PC-3 (cell line): ENCODE data around the gene GIGYF2. TPM values are rescaled to one million over a fixed set of nuclear protein-coding genes. Genes with fewer than 3 reads are reported as not detected.

Source experiments
- ATAC-seq: fragments of 200-7000 bp; cut with Tn5 transposase; 2 replicates; pipeline ENCODE4 v1.9.1; 2020; ENCODE audit warnings: mild to moderate bottlenecking, moderate library complexity
- BruUV-seq: library from RNA; stranded (reverse); fragments of 400-500 nt; replicated peaks from 2 replicates; lab custom pipeline; 2021; lab: Mats Ljungman, UMichigan
- CTCF ChIA-PET: fragments of 300-600 bp; sonication (Branson Sonifier 250); formaldehyde crosslinking; loops from one replicate; lab custom pipeline; 2022; ENCODE audit warnings: antibody characterized with exemption; lab: Charles Lee
- POLR2A ChIA-PET: fragments of 300-600 bp; sonication (Branson Sonifier 250); formaldehyde crosslinking; loops from one replicate; lab custom pipeline; 2022; ENCODE audit warnings: antibody characterized with exemption; ENCODE audit not compliant: unreplicated experiment; lab: Charles Lee
- DNase-seq: peaks from one replicate; pipeline ENCODE4 v3.0.0-alpha.2; 2015
- H2AFZ ChIP-seq: fragments of 300-600 bp; sonication (generic); 2 replicates; pipeline ENCODE4 v1.6.0; 2016; ENCODE audit warnings: antibody characterized with exemption, low read length
- H3F3A ChIP-seq: fragments of 300-600 bp; sonication (generic); one replicate; pipeline ENCODE4 v1.6.0; 2017; ENCODE audit warnings: antibody characterized with exemption, low read length, control low read depth, mild to moderate bottlenecking; ENCODE audit not compliant: unreplicated experiment
- H3K27ac ChIP-seq: fragments of 300-600 bp; sonication (generic); 2 replicates; pipeline ENCODE4 v1.5.1; 2016; ENCODE audit warnings: mild to moderate bottlenecking, low read length
- H3K27me3 ChIP-seq: fragments of 300-600 bp; sonication (generic); 2 replicates; pipeline ENCODE4 v1.6.1; 2016; ENCODE audit warnings: low read length, mixed read lengths
- H3K36me3 ChIP-seq: fragments of 300-600 bp; sonication (generic); 2 replicates; pipeline ENCODE4 v1.6.1; 2016; ENCODE audit warnings: low read depth, mixed run types, low read length, mixed read lengths
- H3K4me1 ChIP-seq: fragments of 300-600 bp; sonication (generic); 2 replicates; pipeline ENCODE4 v1.5.1; 2016; ENCODE audit warnings: low read length; ENCODE audit not compliant: insufficient read depth
- H3K4me2 ChIP-seq: fragments of 300-600 bp; sonication (generic); 2 replicates; pipeline ENCODE4 v1.6.0; 2016; ENCODE audit warnings: low read length
- H3K4me3 ChIP-seq: fragments of 300-600 bp; sonication (generic); 2 replicates; pipeline ENCODE4 v1.5.1; 2016; ENCODE audit warnings: mild to moderate bottlenecking, low read length, mixed read lengths
- H3K79me2 ChIP-seq: fragments of 300-600 bp; sonication (generic); 2 replicates; pipeline ENCODE4 v1.6.1; 2017; ENCODE audit warnings: low read length, mixed read lengths
- H3K9ac ChIP-seq: fragments of 300-600 bp; sonication (generic); 2 replicates; pipeline ENCODE4 v1.6.0; 2016; ENCODE audit warnings: mild to moderate bottlenecking, low read length
- H3K9me2 ChIP-seq: fragments of 300-600 bp; sonication (generic); replicated peaks from 2 replicates; pipeline ENCODE4 v1.6.1; 2016; ENCODE audit warnings: mixed run types, low read length, mixed read lengths
- H3K9me3 ChIP-seq: fragments of 300-600 bp; sonication (generic); 2 replicates; pipeline ENCODE4 v1.6.1; 2016; ENCODE audit warnings: low read length, mixed read lengths
- H4K20me1 ChIP-seq: fragments of 300-600 bp; sonication (generic); 2 replicates; pipeline ENCODE4 v1.6.1; 2016; ENCODE audit warnings: low read length, mixed read lengths
- EZH2 ChIP-seq: fragments of 300-600 bp; sonication (generic); IDR thresholded peaks from one replicate; pipeline ENCODE4 v1.6.1; 2017; ENCODE audit warnings: antibody characterized with exemption, mild to moderate bottlenecking, low read length; ENCODE audit not compliant: unreplicated experiment
- EZH2phosphoT487 ChIP-seq: fragments of 300-600 bp; sonication (generic); IDR thresholded peaks from 2 replicates; pipeline ENCODE4 v1.6.1; 2018; ENCODE audit warnings: mild to moderate bottlenecking, antibody characterized with exemption, low read length, borderline replicate concordance
- intact Hi-C: fragments of 100-400 bp; cut with micrococcal nuclease; formaldehyde crosslinking; loops from 2 replicates; pipeline ENCODE4 v1.9.0; 2023
- total RNA-seq: library from RNA; depleted of rRNA; stranded (reverse); fragments of >200 nt; gene quantifications from 2 replicates; pipeline ENCODE4 v1.2.3, GENCODE V29; 2014
- TF ChIP-seq, protein P1 (sequence below): fragments of 300-600 bp; sonication (generic); conservative IDR thresholded peaks from 2 replicates; pipeline ENCODE4 v1.5.1; 2017; ENCODE audit warnings: antibody characterized with exemption, low read depth, mild to moderate bottlenecking, low read length

GIGYF2 gene
- total RNA-seq, 1 experiment from 2014 or later, result 41.3 TPM

GRCh38 chr2:232879618-232880494 is 182.7 kb downstream of the GIGYF2 start:
- Histone ChIP-seq H3K79me2 (peaks cover 38% of the 10 kb centered on the region), H2AFZ (no peak overlapping the region), H3K36me3 (peaks cover 2% of the 10 kb centered on the region; the same call in 1 of the 2 replicates), H4K20me1 (no peaks in the 10 kb centered on the region), H3K27me3 (no peaks in the 10 kb centered on the region), H3K4me2 (no peak overlapping the region), H3K27ac (no peak overlapping the region), H3K4me3 (no peak overlapping the region), H3K9me3 (no peaks in the 10 kb centered on the region), H3K4me1 (peaks cover 17% of the 10 kb centered on the region), H3K9ac (no peak overlapping the region), H3F3A (no peaks in the 10 kb centered on the region), H3K9me2 (no peaks in the 10 kb centered on the region)
- intact Hi-C loops, result loop anchor here (10.0 kb wide), 1 partner anchor 175 kb away; no protein-coding TSS in a partner anchor
- ATAC-seq (no peak), DNase-seq (no peak)
- CTCF ChIA-PET, result no interaction called here
- BruUV-seq, result no TSS peak
- TF ChIP-seq, protein P1, sequence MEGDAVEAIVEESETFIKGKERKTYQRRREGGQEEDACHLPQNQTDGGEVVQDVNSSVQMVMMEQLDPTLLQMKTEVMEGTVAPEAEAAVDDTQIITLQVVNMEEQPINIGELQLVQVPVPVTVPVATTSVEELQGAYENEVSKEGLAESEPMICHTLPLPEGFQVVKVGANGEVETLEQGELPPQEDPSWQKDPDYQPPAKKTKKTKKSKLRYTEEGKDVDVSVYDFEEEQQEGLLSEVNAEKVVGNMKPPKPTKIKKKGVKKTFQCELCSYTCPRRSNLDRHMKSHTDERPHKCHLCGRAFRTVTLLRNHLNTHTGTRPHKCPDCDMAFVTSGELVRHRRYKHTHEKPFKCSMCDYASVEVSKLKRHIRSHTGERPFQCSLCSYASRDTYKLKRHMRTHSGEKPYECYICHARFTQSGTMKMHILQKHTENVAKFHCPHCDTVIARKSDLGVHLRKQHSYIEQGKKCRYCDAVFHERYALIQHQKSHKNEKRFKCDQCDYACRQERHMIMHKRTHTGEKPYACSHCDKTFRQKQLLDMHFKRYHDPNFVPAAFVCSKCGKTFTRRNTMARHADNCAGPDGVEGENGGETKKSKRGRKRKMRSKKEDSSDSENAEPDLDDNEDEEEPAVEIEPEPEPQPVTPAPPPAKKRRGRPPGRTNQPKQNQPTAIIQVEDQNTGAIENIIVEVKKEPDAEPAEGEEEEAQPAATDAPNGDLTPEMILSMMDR, result no peak
- no peak for TF ChIP-seq EZH2phosphoT487
- TF ChIP-seq EZH2, result no peak
- POLR2A ChIA-PET, result no interaction called here

- no peak overlapping the region for H3K27ac ChIP-seq
- CTCF ChIA-PET, result interaction anchor here (0.6 kb wide), 1 partner anchor 371 kb away, joined by 3 read pairs; the partner anchor contains the start of gene ATG16L1
- H3F3A ChIP-seq, result no peaks in the 10 kb centered on the region
- no peaks in the 10 kb centered on the region for H3K27me3 ChIP-seq
- DNase-seq (no peak), ATAC-seq (no peak)
- no peak overlapping the region for H3K4me3 ChIP-seq
- H3K4me2 ChIP-seq, result no peak overlapping the region
- no peaks in the 10 kb centered on the region for H3K9me2 ChIP-seq
- H2AFZ ChIP-seq, result no peak overlapping the region
- intact Hi-C loops, result no loop called here
- POLR2A ChIA-PET, result no interaction called here
- no peak for TF ChIP-seq EZH2phosphoT487
- TF ChIP-seq EZH2, result no peak
- TF ChIP-seq, protein P1, result no peak
- H3K4me1 ChIP-seq, result peaks cover 20% of the 10 kb centered on the region; the same call in 1 of the 2 replicates
- peaks cover 30% of the 10 kb centered on the region for H3K79me2 ChIP-seq
- H4K20me1 ChIP-seq, result no peaks in the 10 kb centered on the region
- BruUV-seq, result no TSS peak
- H3K9me3 ChIP-seq, result no peaks in the 10 kb centered on the region
- H3K9ac ChIP-seq, result no peak overlapping the region
- peaks cover 2% of the 10 kb centered on the region for H3K36me3 ChIP-seq
Measured at GRCh38 chr2:232880764-232881351, 183.7 kb downstream of the GIGYF2 start.
